Measurements from ENCODE around the gene BLNK.
A peak's percentile ranks its signal among the peaks of the same experiment; 100 is the strongest.

BLNK gene

DNA sequence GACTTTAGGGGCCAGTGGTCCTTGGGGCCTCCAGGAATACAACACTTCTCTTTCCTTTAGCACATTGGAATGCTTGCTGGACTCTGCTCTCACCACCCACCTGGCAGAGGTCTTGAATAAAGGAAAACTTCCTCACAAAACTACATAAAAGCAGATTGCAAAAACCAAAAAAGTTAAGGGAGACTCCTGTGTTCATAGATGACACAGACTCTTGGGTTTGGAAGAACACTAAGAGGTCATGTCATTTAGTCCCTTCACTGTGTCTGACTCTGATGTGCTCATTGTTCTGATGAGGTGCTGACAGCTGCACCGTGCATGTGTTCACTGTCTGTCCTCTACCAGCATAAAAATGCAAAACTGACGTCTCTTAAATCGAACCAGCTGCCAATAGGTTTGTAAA lies 11.4 kb downstream of the BLNK start:
- DNase-seq: no peak

- no peak for DNase-seq
Measured at GRCh38 chr10:96259150-96259549, 12.2 kb downstream of the BLNK start.

DNA sequence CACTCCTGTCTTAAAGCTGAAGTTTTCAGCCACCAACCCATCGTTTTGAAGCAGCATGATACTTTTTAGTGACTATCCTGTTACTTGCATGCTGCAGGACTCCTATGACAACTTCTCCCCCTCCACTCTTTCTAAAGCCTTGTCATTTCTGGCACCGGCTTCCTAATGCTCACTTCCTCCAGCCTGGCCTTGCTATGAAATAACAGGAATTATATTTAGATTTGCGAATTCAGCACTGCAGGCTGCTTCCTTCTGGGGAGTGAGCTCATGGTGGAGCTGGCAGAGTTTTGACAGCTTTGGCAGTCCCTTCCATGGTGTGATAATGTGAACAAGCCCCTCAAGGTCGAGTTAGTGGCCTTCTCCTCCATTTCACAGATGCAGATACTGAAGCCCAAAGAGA lies 13.4 kb downstream of the BLNK start:
- DNase-seq: no peak

DNA sequence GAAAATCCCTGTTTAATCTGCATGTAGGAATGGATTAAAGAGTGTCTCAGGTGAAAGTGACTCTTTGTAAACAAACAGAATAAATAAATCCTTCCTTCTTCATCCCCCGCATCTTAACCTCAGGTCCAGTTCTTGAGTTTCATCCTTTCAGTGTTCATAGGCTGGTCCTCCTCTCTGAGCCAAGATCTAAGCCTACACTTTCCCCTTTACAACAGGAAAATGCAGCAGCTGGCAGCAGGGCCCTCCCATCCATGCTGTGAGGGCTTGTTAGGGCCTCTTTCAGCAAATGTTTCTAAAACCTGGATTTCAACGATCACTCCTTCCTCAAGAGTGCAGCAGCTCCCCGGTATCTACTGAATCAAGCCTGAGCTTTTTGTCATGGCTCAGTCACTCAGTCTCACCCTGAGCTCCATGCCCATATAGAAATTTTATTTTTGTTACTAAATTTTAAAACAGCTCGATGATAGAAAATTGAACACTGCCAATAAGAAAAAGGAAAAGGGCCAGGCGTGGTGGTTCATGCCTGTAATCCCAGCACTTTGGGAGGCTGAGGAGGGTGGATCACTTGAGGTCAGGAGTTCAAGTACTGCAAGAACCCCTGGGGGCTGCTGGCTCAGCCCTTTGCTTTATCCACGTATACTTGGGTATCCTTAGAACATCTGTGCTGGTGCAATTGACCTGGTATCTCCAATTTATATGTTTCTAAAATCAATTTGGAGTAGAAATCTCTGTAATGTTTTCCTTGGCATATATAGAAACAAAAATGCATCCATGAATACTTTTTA lies 15.6 kb downstream of the BLNK start:
- DNase-seq: no peak

DNA sequence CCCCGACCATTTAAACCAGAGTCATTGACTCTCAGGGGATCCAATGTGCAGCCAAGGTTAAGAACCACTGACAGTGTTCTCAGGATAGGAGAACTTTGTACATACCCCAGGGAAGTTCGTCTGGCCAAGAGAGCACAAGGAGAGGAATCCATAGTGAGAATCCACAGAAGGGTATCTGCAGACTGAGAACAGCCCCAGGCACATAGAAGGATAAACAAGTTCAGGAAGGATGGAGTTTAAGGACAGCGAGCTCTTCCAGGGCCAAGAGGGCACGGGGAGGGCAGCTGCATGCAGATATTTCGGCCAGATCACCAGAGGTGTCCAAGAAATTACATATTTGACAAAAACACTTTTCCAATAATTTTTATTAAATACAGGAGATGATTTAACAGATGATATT lies 16.4 kb downstream of the BLNK start:
- DNase-seq: no peak

- no peak for DNase-seq
Measured at GRCh38 chr10:96252730-96253129, 18.6 kb downstream of the BLNK start.

GRCh38 chr10:96250349-96250748 lies 21.0 kb downstream of the BLNK start:
- no peak for DNase-seq

DNA sequence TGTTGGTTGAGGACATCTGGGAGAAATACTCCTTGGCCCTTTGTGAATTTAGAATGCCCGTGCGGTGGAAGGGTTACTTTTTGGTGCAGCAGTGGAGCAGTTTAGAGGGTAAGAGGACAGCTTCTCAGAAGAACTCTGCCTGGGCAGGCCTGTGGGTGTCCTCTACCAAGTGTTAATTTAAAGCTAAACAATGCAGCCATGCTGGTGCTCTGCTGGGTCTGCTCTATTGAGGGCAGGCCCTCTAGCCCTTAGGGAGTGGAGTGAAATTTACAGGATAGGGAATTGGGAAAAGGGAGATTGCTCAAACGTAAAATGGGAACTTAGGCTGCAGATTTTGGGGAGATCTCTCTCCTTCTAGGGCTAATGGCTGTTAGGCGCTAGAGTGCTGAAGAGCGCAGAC lies 22.1 kb downstream of the BLNK start:
- no peak for DNase-seq

- no peak for DNase-seq
Measured at GRCh38 chr10:96244354-96244753, 27.0 kb downstream of the BLNK start.

GRCh38 chr10:96243296-96243695 lies 28.1 kb downstream of the BLNK start:
- no peak for DNase-seq

DNA sequence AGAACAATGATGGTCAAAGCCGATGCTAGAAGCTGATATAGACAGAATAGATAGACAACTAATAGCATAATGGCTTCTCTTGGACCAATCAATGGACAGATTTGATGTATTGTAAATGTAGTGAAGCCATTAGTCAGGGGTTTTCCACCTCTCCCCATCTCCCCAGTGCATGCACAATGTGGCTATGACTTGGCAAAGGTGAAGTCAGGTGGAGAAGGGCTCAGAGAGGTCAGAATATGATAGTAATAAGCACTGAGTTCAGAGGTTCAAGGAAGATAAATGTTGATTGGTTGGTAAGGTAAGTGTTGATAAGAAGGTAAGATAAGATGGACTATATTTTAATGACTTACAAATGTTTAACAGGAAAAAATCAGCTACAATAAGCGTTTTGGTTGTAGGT lies 28.5 kb downstream of the BLNK start:
- DNase-seq: no peak

DNA sequence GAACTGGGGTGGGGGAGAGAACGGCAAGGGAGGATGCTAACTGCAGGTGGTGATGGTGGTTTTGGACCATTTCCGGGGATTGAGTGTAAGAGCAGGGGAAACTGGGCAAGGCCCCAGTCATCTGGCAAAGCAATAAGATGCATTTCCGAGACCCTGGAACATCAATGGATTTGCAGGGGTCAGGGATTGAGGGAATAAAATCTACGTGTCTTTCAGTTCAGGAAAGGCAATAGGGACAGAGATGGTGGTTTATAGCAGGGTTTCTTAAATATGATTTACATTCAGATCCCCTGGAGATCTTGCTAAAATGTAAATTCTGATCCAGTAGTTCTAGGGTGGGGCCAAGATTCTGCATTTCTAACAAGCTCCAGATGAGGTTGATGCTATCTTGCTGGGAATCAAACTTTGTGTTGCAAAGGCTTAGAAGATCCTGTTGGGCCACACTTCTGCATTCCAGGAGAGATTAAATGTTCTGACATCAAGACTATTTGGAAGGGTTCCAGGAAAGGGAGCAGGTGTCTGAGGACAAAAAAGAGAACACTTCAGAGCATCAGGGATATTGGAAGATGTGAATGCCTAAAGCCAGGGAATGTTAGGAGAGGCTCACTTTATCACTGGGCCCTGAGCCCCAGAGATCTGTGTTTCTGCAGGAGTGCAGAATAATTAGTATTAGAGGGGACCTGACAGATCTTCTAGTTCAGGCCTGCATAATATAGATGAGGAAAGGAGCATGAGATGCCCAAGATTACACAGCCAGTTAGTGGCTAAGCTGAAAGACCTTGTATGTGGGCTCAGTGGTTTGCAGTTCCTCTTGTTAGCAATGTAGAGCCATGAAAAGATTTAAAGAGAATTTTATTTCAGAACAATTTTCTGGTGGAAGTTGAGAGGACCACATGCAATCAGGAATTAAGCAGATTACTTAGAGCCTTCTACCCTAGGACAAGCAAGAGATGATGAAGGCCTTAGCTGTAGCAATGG lies 32.4 kb downstream of the BLNK start:
- DNase-seq: no peak

- no peak for DNase-seq
Measured at GRCh38 chr10:96236876-96237275, 34.5 kb downstream of the BLNK start.

DNA sequence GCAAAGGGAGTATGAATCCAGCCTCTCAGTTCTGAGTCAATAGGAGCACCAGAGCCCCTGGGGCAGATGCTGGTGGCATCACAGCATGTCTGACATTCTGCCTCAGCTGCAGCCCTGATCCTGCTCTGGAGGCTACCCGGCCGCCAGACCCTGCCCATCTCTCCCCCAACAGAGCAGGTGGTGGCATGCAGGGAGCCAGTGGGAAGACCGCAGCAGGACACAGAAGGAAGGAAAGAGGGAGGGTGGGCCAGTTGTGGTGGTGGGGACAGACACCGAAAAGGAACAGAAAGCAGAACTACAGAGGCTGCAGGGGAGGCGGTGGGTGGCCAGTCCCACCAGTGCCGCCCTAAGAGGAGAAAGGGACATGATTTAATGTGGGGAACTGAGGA lies 35.3 kb downstream of the BLNK start:
- DNase-seq: no peak

GRCh38 chr10:96235326-96236089 lies 35.9 kb downstream of the BLNK start:
- no peak for DNase-seq

DNA sequence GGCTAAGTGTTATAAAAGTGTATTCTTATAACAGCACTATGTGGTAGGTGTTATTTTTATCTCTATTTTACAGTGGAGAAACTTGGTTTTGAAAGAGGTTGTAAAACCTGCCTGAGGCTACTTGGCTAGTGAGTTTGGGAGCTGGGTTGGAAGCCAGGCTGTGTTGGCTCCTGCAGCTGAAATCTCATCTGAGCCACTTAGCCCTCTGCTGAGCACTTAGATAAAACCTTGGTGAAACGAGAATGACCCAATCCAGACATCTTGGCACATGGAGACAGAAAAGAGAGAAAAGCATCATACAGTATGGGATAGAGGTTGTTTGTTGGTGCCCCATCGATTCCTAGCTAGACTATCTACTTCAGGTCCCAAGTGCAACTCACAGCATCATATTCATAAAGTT lies 37.4 kb downstream of the BLNK start:
- DNase-seq: no peak

DNA sequence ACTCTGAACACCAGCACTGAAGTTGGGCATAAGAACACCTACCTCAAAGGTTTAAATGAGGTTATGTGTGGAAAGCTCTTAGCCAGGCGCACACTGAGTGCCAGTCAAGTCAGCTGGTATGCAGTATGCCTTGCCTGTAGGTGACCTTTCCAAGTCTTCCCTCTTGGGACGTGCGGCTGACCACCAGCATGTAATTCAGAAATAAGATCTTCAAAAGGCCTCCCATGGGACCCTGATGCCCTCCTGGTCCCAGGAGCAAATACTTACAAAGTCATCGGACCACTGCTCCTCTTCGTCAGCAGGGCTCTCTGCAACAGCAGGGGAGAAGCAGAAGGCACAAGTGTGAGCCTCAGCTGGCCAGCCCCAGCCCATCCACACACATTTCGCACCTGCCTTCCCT lies 40.8 kb downstream of the BLNK start:
- no peak for DNase-seq

GRCh38 chr10:96229568-96230030 lies 41.8 kb downstream of the BLNK start:
- DNase-seq: peak; percentile 64

DNA sequence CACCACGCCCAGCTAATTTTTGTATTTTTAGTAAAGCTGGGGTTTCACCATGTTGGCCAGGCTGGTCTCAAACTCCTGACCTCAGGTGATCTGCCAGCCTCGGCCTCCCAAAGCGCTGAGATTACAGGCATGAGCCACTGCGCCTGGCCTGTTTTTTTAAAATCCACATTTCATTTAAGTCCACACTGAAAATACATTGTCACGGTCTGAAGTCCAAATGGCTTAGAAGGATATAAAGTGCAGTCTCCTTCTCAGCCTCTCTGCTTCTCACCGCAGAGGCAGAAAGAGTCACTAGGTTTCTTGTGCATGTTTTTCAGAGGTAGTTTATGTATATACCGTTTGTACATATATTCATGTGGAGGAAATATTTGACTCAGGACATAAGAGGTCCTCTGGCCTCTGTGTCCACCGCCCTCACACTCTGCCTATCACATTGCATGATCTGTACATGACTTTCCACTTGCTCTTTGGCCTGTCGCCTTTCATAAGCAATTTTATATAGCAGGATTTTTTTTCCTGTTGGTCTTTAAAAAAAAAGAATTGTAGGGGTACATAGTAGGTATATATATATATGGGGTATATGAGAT lies 42.9 kb downstream of the BLNK start:
- no peak for DNase-seq

GRCh38 chr10:96227206-96227605 lies 44.2 kb downstream of the BLNK start:
- DNase-seq: no peak

GRCh38 chr10:96225119-96225518 lies 46.2 kb downstream of the BLNK start:
- DNase-seq: no peak

- DNase-seq: no peak
Measured at GRCh38 chr10:96222908-96223307, 48.5 kb downstream of the BLNK start.

GRCh38 chr10:96222441-96222840 lies 48.9 kb downstream of the BLNK start:
- no peak for DNase-seq

Data from activated CD8-positive, alpha-beta memory T cell treated with anti-CD3 and anti-CD28 coated beads, Interleukin-2, amount 50 U/mL, for 4 hours (primary cell).